HEK293 (cell line): Measurements from ENCODE around the gene GBA3.

Source experiments
- CTCF ChIA-PET: fragments of 350-600 bp; formaldehyde crosslinking; extraction: SDS; loops from one replicate; lab custom pipeline; 2021; ENCODE audit warnings: antibody characterized with exemption; lab: Yijun Ruan, JAX
- POLR2A ChIA-PET: fragments of 300-600 bp; formaldehyde crosslinking; extraction: SDS; loops from one replicate; lab custom pipeline; 2020; ENCODE audit warnings: antibody characterized with exemption, inconsistent platforms; lab: Yijun Ruan, JAX
- H3K27ac ChIP-seq: fragments of 200-500 bp; sonication (Bioruptor generic); 2 replicates; pipeline ENCODE4 v1.5.1; 2014; ENCODE audit warnings: low read depth, low read length, control low read depth, inconsistent platforms; ENCODE audit errors: extremely low read depth
- H3K36me3 ChIP-seq, 2 experiments: fragments of 200-500 bp in 1 of 2; sonication (Bioruptor generic) in 1 of 2; 1 replicate in 1 of 2; 2 replicates in 1 of 2; pipeline ENCODE4 v1.5.1; 2014 to 2017; ENCODE audit warnings: inconsistent platforms in 2 of 2, low read length in 2 of 2; ENCODE audit not compliant: control insufficient read depth in 2 of 2, insufficient read depth in 1 of 2
- H3K4me1 ChIP-seq: fragments of 200-500 bp; sonication (Bioruptor generic); 2 replicates; pipeline ENCODE4 v1.5.1; 2014; ENCODE audit warnings: mild to moderate bottlenecking, low read length, inconsistent platforms; ENCODE audit not compliant: control insufficient read depth, insufficient read depth
- H3K4me3 ChIP-seq: 2 replicates; pipeline ENCODE4 v1.5.1; 2011; ENCODE audit warnings: low read depth, mild to moderate bottlenecking, control low read depth, low read length, moderate library complexity
- H3K9me3 ChIP-seq: fragments of 200-500 bp; sonication (Bioruptor generic); 2 replicates; pipeline ENCODE4 v1.5.1; 2014; ENCODE audit warnings: low read depth, low read length, inconsistent platforms; ENCODE audit not compliant: control insufficient read depth, insufficient read depth
- FEZF1 ChIP-seq: fragments of 450-650 bp; formaldehyde crosslinking; IDR thresholded peaks from 2 replicates; pipeline ENCODE4 v1.5.1; 2016; ENCODE audit warnings: missing biosample characterization, missing genetic modification characterization
- GLIS1 ChIP-seq: fragments of 450-650 bp; formaldehyde crosslinking; IDR thresholded peaks from 2 replicates; pipeline ENCODE4 v1.5.1; 2016; ENCODE audit warnings: missing biosample characterization, missing genetic modification characterization
- HOXC10 ChIP-seq: sonication (generic); formaldehyde crosslinking; IDR thresholded peaks from 2 replicates; pipeline ENCODE4 v1.8.1; 2023; ENCODE audit warnings: mild to moderate bottlenecking, missing genetic modification reagents
- KLF10 ChIP-seq: fragments of 450-650 bp; IDR thresholded peaks from 2 replicates; pipeline ENCODE4 v1.5.1; 2018; ENCODE audit warnings: missing biosample characterization, mild to moderate bottlenecking, missing genetic modification characterization
- SETDB1 ChIP-seq: IDR thresholded peaks from one replicate; pipeline ENCODE4 v1.6.1; 2017; ENCODE audit warnings: mild to moderate bottlenecking, low read length, moderate library complexity, mixed read lengths; ENCODE audit not compliant: insufficient read length
- ZBTB21 ChIP-seq: fragments of 450-650 bp; formaldehyde crosslinking; IDR thresholded peaks from 2 replicates; pipeline ENCODE4 v1.5.1; 2017; ENCODE audit warnings: missing biosample characterization, missing genetic modification characterization
- ZEB2 ChIP-seq: fragments of 450-650 bp; formaldehyde crosslinking; IDR thresholded peaks from 2 replicates; pipeline ENCODE4 v1.5.1; 2016; ENCODE audit warnings: missing biosample characterization, missing genetic modification characterization
- ZFP41 ChIP-seq: fragments of 450-650 bp; formaldehyde crosslinking; IDR thresholded peaks from 2 replicates; pipeline ENCODE4 v1.5.1; 2016; ENCODE audit warnings: missing biosample characterization, missing genetic modification characterization, borderline replicate concordance
- ZNF10 ChIP-seq: fragments of 450-650 bp; formaldehyde crosslinking; IDR thresholded peaks from 2 replicates; pipeline ENCODE4 v1.5.1; 2017; ENCODE audit warnings: missing biosample characterization, missing genetic modification characterization
- ZNF132 ChIP-seq: fragments of 450-650 bp; formaldehyde crosslinking; IDR thresholded peaks from 2 replicates; pipeline ENCODE4 v1.5.1; 2017; ENCODE audit warnings: missing biosample characterization, missing genetic modification characterization, borderline replicate concordance
- ZNF175 ChIP-seq: fragments of 450-650 bp; formaldehyde crosslinking; IDR thresholded peaks from 2 replicates; pipeline ENCODE4 v1.5.1; 2016; ENCODE audit warnings: missing biosample characterization, missing genetic modification characterization
- ZNF18 ChIP-seq: fragments of 450-650 bp; formaldehyde crosslinking; IDR thresholded peaks from 2 replicates; pipeline ENCODE4 v1.5.1; 2016; ENCODE audit warnings: missing biosample characterization, missing genetic modification characterization
- ZNF184 ChIP-seq: fragments of 450-650 bp; IDR thresholded peaks from 2 replicates; pipeline ENCODE4 v1.5.1; 2018; ENCODE audit warnings: missing biosample characterization, mild to moderate bottlenecking, missing genetic modification characterization
- ZNF23 ChIP-seq: fragments of 450-650 bp; formaldehyde crosslinking; IDR thresholded peaks from 2 replicates; pipeline ENCODE4 v1.5.1; 2016; ENCODE audit warnings: missing biosample characterization, missing genetic modification characterization, borderline replicate concordance
- ZNF266 ChIP-seq: fragments of 450-650 bp; formaldehyde crosslinking; IDR thresholded peaks from 2 replicates; pipeline ENCODE4 v1.5.1; 2016; ENCODE audit warnings: missing biosample characterization, missing genetic modification characterization, low read depth
- ZNF391 ChIP-seq: fragments of 450-650 bp; formaldehyde crosslinking; IDR thresholded peaks from 2 replicates; pipeline ENCODE4 v1.5.1; 2016; ENCODE audit warnings: low read depth, missing biosample characterization, missing genetic modification characterization, borderline replicate concordance
- ZNF433 ChIP-seq: fragments of 450-650 bp; formaldehyde crosslinking; IDR thresholded peaks from 2 replicates; pipeline ENCODE4 v1.5.1; 2016; ENCODE audit warnings: missing biosample characterization, missing genetic modification characterization, low read depth
- ZNF473 ChIP-seq: fragments of 450-650 bp; formaldehyde crosslinking; IDR thresholded peaks from 2 replicates; pipeline ENCODE4 v1.5.1; 2017; ENCODE audit warnings: missing biosample characterization, missing genetic modification characterization
- ZNF530 ChIP-seq: fragments of 450-650 bp; formaldehyde crosslinking; IDR thresholded peaks from 2 replicates; pipeline ENCODE4 v1.5.1; 2016; ENCODE audit warnings: low read depth, missing biosample characterization, missing genetic modification characterization
- ZNF785 ChIP-seq: fragments of 450-650 bp; formaldehyde crosslinking; IDR thresholded peaks from 2 replicates; pipeline ENCODE4 v1.5.1; 2016; ENCODE audit warnings: missing biosample characterization, missing genetic modification characterization
- ZNF792 ChIP-seq: fragments of 450-650 bp; formaldehyde crosslinking; IDR thresholded peaks from 2 replicates; pipeline ENCODE4 v1.5.1; 2016; ENCODE audit warnings: missing biosample characterization, missing genetic modification characterization
- ZNF843 ChIP-seq: fragments of 450-650 bp; formaldehyde crosslinking; IDR thresholded peaks from 2 replicates; pipeline ENCODE4 v1.5.1; 2016; ENCODE audit warnings: missing biosample characterization, missing genetic modification characterization
- ZSCAN18 ChIP-seq: fragments of 450-650 bp; formaldehyde crosslinking; IDR thresholded peaks from 2 replicates; pipeline ENCODE4 v1.5.1; 2016; ENCODE audit warnings: missing biosample characterization, missing genetic modification characterization
- TF ChIP-seq, protein P1 (sequence below): fragments of 450-650 bp; formaldehyde crosslinking; IDR thresholded peaks from 2 replicates; pipeline ENCODE4 v1.5.1; 2016; ENCODE audit warnings: missing biosample characterization, missing genetic modification characterization
- TF ChIP-seq, protein P2 (sequence below): fragments of 450-650 bp; formaldehyde crosslinking; IDR thresholded peaks from 2 replicates; pipeline ENCODE4 v1.5.1; 2016; ENCODE audit warnings: missing biosample characterization, missing genetic modification characterization, low read depth

GBA3 gene

GRCh38 chr4:22692736-22693135 lies at the start of gene GBA3:
GBA3 (plus strand) TSS chr4:22692937.
- no peak within 1 kb of the TSS for H3K27ac ChIP-seq
- no peaks in the 10 kb centered on the region for H3K36me3 ChIP-seq
- ChIA-PET CTCF (interaction anchor here (0.7 to 1.5 kb wide), 4 partner anchors 14 to 902 kb away, joined by 3 to 6 read pairs (median 4); no protein-coding TSS in a partner anchor), POLR2A (no interaction called here)
- TF ChIP-seq GLIS1 (tag by site-specific recombination) (no peak), ZNF530 (tag by site-specific recombination) (no peak), ZNF266 (tag by site-specific recombination) (no peak), KLF10 (tag by site-specific recombination) (no peak), HOXC10 (CRISPR knock-in tag) (no peak), ZFP41 (tag by site-specific recombination) (no peak), ZEB2 (no peak), ZNF391 (tag by site-specific recombination) (no peak)
- no peak within 1 kb of the TSS for H3K4me3 ChIP-seq
- H3K4me1 ChIP-seq = no peaks in the 10 kb centered on the region
- no peaks in the 10 kb centered on the region for H3K9me3 ChIP-seq

DNA sequence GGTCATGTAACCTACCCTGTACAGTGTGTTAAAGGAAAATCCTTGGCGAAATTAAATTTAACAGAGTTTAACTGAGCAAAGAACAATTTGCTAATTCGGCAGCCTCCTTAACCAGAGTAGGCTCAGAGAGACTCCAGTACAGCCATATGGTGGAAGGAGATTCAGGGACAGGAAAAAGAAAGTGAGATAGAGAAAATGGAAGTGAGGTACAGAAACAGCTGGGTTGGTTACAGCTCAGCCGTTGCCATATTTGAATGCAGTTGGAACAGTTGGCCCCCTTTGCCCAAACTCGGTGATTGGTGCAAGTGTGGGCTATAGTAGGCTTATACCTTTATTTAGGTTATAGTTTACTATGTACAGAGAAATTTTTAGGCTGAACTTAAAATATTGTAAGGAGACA lies 48.8 kb upstream of the GBA3 start:
- Histone ChIP-seq H3K27ac (no peak overlapping the region), H3K36me3 (no peaks in the 10 kb centered on the region)
- CTCF ChIA-PET = no interaction called here
- TF ChIP-seq ZNF175 (tag by site-specific recombination) (no peak), ZNF132 (no peak), ZSCAN18 (no peak), ZNF792 (tag by site-specific recombination) (no peak), SETDB1 (no peak), ZNF184 (tag by site-specific recombination) (no peak), ZBTB21 (tag by site-specific recombination) (no peak), ZNF10 (no peak), ZNF433 (tag by site-specific recombination) (no peak), GLIS1 (tag by site-specific recombination) (no peak), ZNF473 (tag by site-specific recombination) (no peak), ZNF18 (tag by site-specific recombination) (no peak), ZNF843 (tag by site-specific recombination) (no peak), ZNF785 (tag by site-specific recombination) (no peak), FEZF1 (tag by site-specific recombination) (no peak), ZNF23 (tag by site-specific recombination) (no peak)
- TF ChIP-seq, protein P1, sequence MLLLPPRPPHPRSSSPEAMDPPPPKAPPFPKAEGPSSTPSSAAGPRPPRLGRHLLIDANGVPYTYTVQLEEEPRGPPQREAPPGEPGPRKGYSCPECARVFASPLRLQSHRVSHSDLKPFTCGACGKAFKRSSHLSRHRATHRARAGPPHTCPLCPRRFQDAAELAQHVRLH = no peak
- TF ChIP-seq, protein P2, sequence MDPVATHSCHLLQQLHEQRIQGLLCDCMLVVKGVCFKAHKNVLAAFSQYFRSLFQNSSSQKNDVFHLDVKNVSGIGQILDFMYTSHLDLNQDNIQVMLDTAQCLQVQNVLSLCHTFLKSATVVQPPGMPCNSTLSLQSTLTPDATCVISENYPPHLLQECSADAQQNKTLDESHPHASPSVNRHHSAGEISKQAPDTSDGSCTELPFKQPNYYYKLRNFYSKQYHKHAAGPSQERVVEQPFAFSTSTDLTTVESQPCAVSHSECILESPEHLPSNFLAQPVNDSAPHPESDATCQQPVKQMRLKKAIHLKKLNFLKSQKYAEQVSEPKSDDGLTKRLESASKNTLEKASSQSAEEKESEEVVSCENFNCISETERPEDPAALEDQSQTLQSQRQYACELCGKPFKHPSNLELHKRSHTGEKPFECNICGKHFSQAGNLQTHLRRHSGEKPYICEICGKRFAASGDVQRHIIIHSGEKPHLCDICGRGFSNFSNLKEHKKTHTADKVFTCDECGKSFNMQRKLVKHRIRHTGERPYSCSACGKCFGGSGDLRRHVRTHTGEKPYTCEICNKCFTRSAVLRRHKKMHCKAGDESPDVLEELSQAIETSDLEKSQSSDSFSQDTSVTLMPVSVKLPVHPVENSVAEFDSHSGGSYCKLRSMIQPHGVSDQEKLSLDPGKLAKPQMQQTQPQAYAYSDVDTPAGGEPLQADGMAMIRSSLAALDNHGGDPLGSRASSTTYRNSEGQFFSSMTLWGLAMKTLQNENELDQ (tag by site-specific recombination) = no peak
- TF ChIP-seq, all 188 proteins: peak for 0
- H3K4me1 ChIP-seq = no peaks in the 10 kb centered on the region
- H3K9me3 ChIP-seq = no peaks in the 10 kb centered on the region
- H3K4me3 ChIP-seq = no peak overlapping the region
- POLR2A ChIA-PET = no interaction called here
